DOHH2 (cell line): ENCODE results near the gene RAB40C.

Source experiments
- CTCF ChIP-seq: fragments of 200-600 bp; sonication (generic); IDR thresholded peaks from one replicate; pipeline ENCODE4 v1.5.1; 2014; ENCODE audit warnings: antibody characterized with exemption, mild to moderate bottlenecking, low read depth, low read length; ENCODE audit not compliant: poor library complexity, severe bottlenecking
- EZH2phosphoT487 ChIP-seq: fragments of 200-600 bp; sonication (generic); IDR thresholded peaks from 2 replicates; pipeline ENCODE4 v1.6.1; 2017; ENCODE audit warnings: borderline replicate concordance, mild to moderate bottlenecking, antibody characterized with exemption, low read length, moderate library complexity, mixed read lengths

GRCh38 chr16:568401-569258 is 21.2 kb upstream of the RAB40C start:
- TF ChIP-seq CTCF (no peak), EZH2phosphoT487 (no peak)
